Sigmoid colon (tissue), 4 donors: ENCODE measurements around the gene TXNRD3.

ENCODE experiments used
- CTCF ChIP-seq, 4 experiments: fragments of 450-650 bp in 3 of 4; fragments of 200-600 bp in 1 of 4; IDR thresholded peaks; one replicate each; pipeline ENCODE4 v1.5.1; 2016 to 2019; ENCODE audit warnings: antibody characterized with exemption in 4 of 4, mild to moderate bottlenecking in 3 of 4, moderate library complexity in 2 of 4
- EP300 ChIP-seq, 4 donors: sonication (generic); formaldehyde crosslinking; IDR thresholded peaks; one replicate each; pipeline ENCODE4 v1.6.1; 2017; ENCODE audit warnings: antibody characterized with exemption in 4 of 4
- POLR2A ChIP-seq, 2 donors: fragments of 450-650 bp; IDR thresholded peaks; one replicate each; pipeline ENCODE4 v1.6.1; 2016; ENCODE audit warnings: antibody characterized with exemption in 2 of 2, mild to moderate bottlenecking in 2 of 2, moderate library complexity in 2 of 2
- POLR2AphosphoS5 ChIP-seq, 4 donors: sonication (generic); formaldehyde crosslinking; IDR thresholded peaks; one replicate each; pipeline ENCODE4 v1.6.1; 2017; ENCODE audit warnings: antibody characterized with exemption in 4 of 4

- no peak for TF ChIP-seq CTCF (IDR thresholded peaks at IDR 0.05)
- no peak for TF ChIP-seq POLR2A (IDR thresholded peaks at IDR 0.05)
- TF ChIP-seq EP300 (IDR thresholded peaks at IDR 0.05) = no peak
- no peak for TF ChIP-seq POLR2AphosphoS5 (IDR thresholded peaks at IDR 0.05)
Measured at GRCh38 chr3:126676919-126677705, 22.2 kb upstream of the TXNRD3 start.
